ENCODE results near the gene MRC1.

The MRC1 gene

GRCh38 chr10:17861760-17862159 is 52.6 kb downstream of the MRC1 start:
- no peak for TF ChIP-seq CTCF (IDR thresholded peaks at IDR 0.05)

- no peak for TF ChIP-seq CTCF (IDR thresholded peaks at IDR 0.05)
Measured at GRCh38 chr10:17865351-17865750, 56.2 kb downstream of the MRC1 start.

GRCh38 chr10:17866346-17866745 is 57.2 kb downstream of the MRC1 start:
- TF ChIP-seq CTCF (IDR thresholded peaks at IDR 0.05): no peak

GRCh38 chr10:17867056-17867455 is 57.9 kb downstream of the MRC1 start:
- no peak for TF ChIP-seq CTCF (IDR thresholded peaks at IDR 0.05)

GRCh38 chr10:17871036-17871435 is 61.9 kb downstream of the MRC1 start:
- no peak for TF ChIP-seq CTCF (IDR thresholded peaks at IDR 0.05)

GRCh38 chr10:17872191-17873091 is 63.3 kb downstream of the MRC1 start:
- TF ChIP-seq CTCF (IDR thresholded peaks at IDR 0.05): peak; percentile 52; the same call in 1 of the 2 replicates

GRCh38 chr10:17873946-17874345 is 64.8 kb downstream of the MRC1 start:
- TF ChIP-seq CTCF (IDR thresholded peaks at IDR 0.05): no peak

Measured in LNCAP (cell line).